Vagina (tissue), 2 donors: Measurements from ENCODE around the gene RRAS2. TPM values are rescaled to one million over a fixed set of nuclear protein-coding genes. Genes with fewer than 3 reads are reported as not detected.
"Not testable (repeated sequence)": the region's sequence is repeated elsewhere in the genome, so short reads cannot be mapped to it uniquely, and the experiment has no call there.

Experiments
- DNase-seq, 2 donors: peaks; one replicate each; pipeline ENCODE4 v3.0.0-alpha.2; 2017; ENCODE audit errors: extremely low spot score in 2 of 2
- H3K27ac ChIP-seq: fragments of 200-600 bp; sonication (generic); one replicate; pipeline ENCODE4 v1.5.1; 2019
- H3K27me3 ChIP-seq: fragments of 200-600 bp; sonication (generic); one replicate; pipeline ENCODE4 v1.5.1; 2019
- H3K36me3 ChIP-seq, 2 donors: fragments of 200-600 bp; sonication (generic); one replicate each; pipeline ENCODE4 v1.5.1; 2017 to 2019
- H3K4me1 ChIP-seq: fragments of 200-600 bp; sonication (generic); one replicate; pipeline ENCODE4 v1.5.1; 2019
- H3K4me3 ChIP-seq, 2 donors: fragments of 200-600 bp; sonication (generic); 1 replicate in 1 of 2; 2 replicates in 1 of 2; pipeline ENCODE4 v1.5.1; 2016 to 2019
- H3K9me3 ChIP-seq: fragments of 200-600 bp; sonication (generic); one replicate; pipeline ENCODE4 v1.5.1; 2019
- POLR2A ChIP-seq, 2 donors: fragments of 450-650 bp; IDR thresholded peaks; one replicate each; pipeline ENCODE4 v1.6.1; 2017; ENCODE audit warnings: antibody characterized with exemption in 2 of 2, mild to moderate bottlenecking in 2 of 2, moderate library complexity in 2 of 2
- POLR2AphosphoS5 ChIP-seq, 2 donors: sonication (generic); formaldehyde crosslinking; IDR thresholded peaks; one replicate each; pipeline ENCODE4 v1.9.0; 2017; ENCODE audit warnings: antibody characterized with exemption in 2 of 2, mild to moderate bottlenecking in 2 of 2, low read depth in 1 of 2; ENCODE audit not compliant: insufficient read depth in 1 of 2
- intact Hi-C: fragments of 100-400 bp; cut with DNase I; formaldehyde crosslinking; loops from one replicate; pipeline ENCODE4 v1.15.1; 2023
- total RNA-seq: library from RNA; depleted of rRNA; stranded (reverse); fragments of >200 nt; gene quantifications from one replicate; pipeline ENCODE4 v1.2.3, GENCODE V29; 2016
- TF ChIP-seq, protein P1 (sequence below), 3 experiments: fragments of 450-650 bp in 2 of 3; fragments of 200-600 bp in 1 of 3; sonication (generic) in 1 of 3; IDR thresholded peaks; one replicate each; pipeline ENCODE4 v1.5.1; 2017 to 2019; ENCODE audit warnings: antibody characterized with exemption in 3 of 3, mild to moderate bottlenecking in 2 of 3, moderate library complexity in 2 of 3

RRAS2 gene
- total RNA-seq, result 32.7 TPM

GRCh38 chr11:14358729-14359439 is at the start of gene RRAS2:
Gene RRAS2 (minus strand): TSS chr11:14359183. CDS start chr11:14358870, 313 bp downstream.
- intact Hi-C loops, result no loop called here
- Histone ChIP-seq H3K36me3 (no peaks in the 10 kb centered on the region), H3K27ac (peak within 1 kb of the TSS; percentile 80), H3K4me3 (peak within 1 kb of the TSS; percentile 75 to 87), H3K27me3 (no peaks in the 10 kb centered on the region), H3K9me3 (no peaks in the 10 kb centered on the region), H3K4me1 (peaks cover 16% of the 10 kb centered on the region)
- TF ChIP-seq, protein P1, sequence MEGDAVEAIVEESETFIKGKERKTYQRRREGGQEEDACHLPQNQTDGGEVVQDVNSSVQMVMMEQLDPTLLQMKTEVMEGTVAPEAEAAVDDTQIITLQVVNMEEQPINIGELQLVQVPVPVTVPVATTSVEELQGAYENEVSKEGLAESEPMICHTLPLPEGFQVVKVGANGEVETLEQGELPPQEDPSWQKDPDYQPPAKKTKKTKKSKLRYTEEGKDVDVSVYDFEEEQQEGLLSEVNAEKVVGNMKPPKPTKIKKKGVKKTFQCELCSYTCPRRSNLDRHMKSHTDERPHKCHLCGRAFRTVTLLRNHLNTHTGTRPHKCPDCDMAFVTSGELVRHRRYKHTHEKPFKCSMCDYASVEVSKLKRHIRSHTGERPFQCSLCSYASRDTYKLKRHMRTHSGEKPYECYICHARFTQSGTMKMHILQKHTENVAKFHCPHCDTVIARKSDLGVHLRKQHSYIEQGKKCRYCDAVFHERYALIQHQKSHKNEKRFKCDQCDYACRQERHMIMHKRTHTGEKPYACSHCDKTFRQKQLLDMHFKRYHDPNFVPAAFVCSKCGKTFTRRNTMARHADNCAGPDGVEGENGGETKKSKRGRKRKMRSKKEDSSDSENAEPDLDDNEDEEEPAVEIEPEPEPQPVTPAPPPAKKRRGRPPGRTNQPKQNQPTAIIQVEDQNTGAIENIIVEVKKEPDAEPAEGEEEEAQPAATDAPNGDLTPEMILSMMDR (IDR thresholded peaks at IDR 0.05), result no peak
- TF ChIP-seq POLR2A (IDR thresholded peaks at IDR 0.05) (peak in 1 of 2 donors; percentile 83), POLR2AphosphoS5 (IDR thresholded peaks at IDR 0.05; ENCODE audit: insufficient read depth in 1 of 2, low read depth in 1 of 2) (peak in 1 of 2 donors; percentile 57)
- no peak for DNase-seq

DNA sequence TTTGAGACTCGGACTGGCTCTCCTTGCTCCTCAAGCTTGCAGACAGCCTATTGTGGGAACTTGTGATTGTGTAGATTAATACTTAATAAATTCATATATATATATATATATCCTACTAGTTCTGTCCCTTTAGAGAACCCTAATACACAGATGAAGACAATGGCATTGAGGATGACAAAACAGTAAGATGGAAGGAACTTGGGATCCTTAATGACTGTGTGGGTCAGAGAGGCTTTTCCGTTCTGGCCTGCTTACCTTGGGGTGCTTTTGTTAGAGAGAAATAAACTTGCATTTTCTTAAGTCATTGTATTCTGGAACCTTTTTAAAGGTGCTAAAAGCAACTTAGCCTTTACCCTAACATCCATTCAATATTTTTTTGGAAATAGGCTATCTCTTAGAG is 49.6 kb upstream of the RRAS2 start:
- Histone ChIP-seq H3K27me3 (no peaks in the 10 kb centered on the region), H3K36me3 (no peaks in the 10 kb centered on the region), H3K4me1 (peaks cover 11% of the 10 kb centered on the region), H3K4me3 (no peak overlapping the region), H3K27ac (no peak overlapping the region), H3K9me3 (no peaks in the 10 kb centered on the region)
- intact Hi-C loops, result no loop called here
- TF ChIP-seq POLR2AphosphoS5 (IDR thresholded peaks at IDR 0.05; ENCODE audit: insufficient read depth in 1 of 2, low read depth in 1 of 2) (no peak), POLR2A (IDR thresholded peaks at IDR 0.05) (no peak)
- DNase-seq, result no peak

DNA sequence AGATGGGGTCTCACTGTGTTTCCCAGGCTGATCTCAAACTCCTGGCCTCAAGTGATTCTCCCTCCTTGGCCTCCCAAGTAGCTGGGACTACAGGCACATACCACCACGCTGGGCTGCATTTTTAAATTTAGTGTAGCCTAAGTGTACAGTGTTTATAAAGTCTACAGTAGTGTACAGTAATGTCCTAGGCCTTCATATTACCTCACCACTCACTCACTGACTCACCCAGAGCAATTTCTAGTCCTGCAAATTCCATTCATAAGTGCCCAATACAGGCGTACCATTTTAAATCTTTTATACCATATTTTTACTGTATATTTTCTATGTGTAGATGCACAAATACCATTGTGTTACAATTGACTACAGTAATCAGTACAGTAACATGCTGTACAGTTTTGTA is 47.1 kb upstream of the RRAS2 start:
- DNase-seq, H3K4me3 ChIP-seq, H3K36me3 ChIP-seq, intact Hi-C loops, H3K4me1 ChIP-seq, H3K9me3 ChIP-seq, H3K27ac ChIP-seq, H3K27me3 ChIP-seq: not testable (repeated sequence)

- H3K27ac ChIP-seq, H3K9me3 ChIP-seq, intact Hi-C loops, DNase-seq, H3K27me3 ChIP-seq, H3K36me3 ChIP-seq, H3K4me3 ChIP-seq, H3K4me1 ChIP-seq: not testable (repeated sequence)
These were observed 44.5 kb upstream of the RRAS2 start for GRCh38 chr11:14403528-14403927.

- no peak for DNase-seq
- no peaks in the 10 kb centered on the region for H3K9me3 ChIP-seq
- no peak overlapping the region for H3K4me3 ChIP-seq
- no peaks in the 10 kb centered on the region for H3K27me3 ChIP-seq
- H3K36me3 ChIP-seq, result no peaks in the 10 kb centered on the region
- intact Hi-C loops, result no loop called here
- TF ChIP-seq POLR2AphosphoS5 (IDR thresholded peaks at IDR 0.05; ENCODE audit: insufficient read depth in 1 of 2, low read depth in 1 of 2) (no peak), POLR2A (IDR thresholded peaks at IDR 0.05) (no peak)
- TF ChIP-seq, protein P1 (IDR thresholded peaks at IDR 0.05), result no peak
- no peak overlapping the region for H3K27ac ChIP-seq
- H3K4me1 ChIP-seq, result no peaks in the 10 kb centered on the region
These were observed 40.1 kb upstream of the RRAS2 start for GRCh38 chr11:14399087-14399486.

DNA sequence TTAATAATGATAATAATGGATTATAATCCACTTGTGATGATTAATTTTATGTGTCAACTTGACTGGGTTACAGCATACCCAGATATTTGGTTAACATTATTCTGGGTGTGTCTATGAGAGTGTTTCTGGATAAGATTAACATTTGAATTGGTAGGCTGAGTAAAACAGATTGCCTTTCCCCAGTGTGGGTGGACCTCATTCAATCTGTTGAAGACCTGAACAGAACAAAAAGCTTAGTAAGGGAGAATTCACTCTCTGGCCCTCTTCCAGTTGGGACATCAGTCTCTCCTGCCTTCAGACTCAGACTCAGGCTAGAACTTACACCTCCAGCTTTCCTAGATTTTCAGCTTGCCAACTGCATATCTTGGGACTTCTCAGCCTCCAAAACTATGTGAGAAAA is 37.3 kb upstream of the RRAS2 start:
- Histone ChIP-seq H3K9me3 (no peaks in the 10 kb centered on the region), H3K27me3 (no peaks in the 10 kb centered on the region), H3K36me3 (no peaks in the 10 kb centered on the region), H3K4me3 (no peak overlapping the region), H3K27ac (no peak overlapping the region), H3K4me1 (no peaks in the 10 kb centered on the region)
- intact Hi-C loops, result no loop called here
- no peak for DNase-seq
- TF ChIP-seq POLR2A (IDR thresholded peaks at IDR 0.05) (no peak), POLR2AphosphoS5 (IDR thresholded peaks at IDR 0.05; ENCODE audit: insufficient read depth in 1 of 2, low read depth in 1 of 2) (no peak)
- TF ChIP-seq, protein P1 (IDR thresholded peaks at IDR 0.05), result no peak
